ENCODE results near the gene SUFU. TPM values are rescaled to one million over a fixed set of nuclear protein-coding genes. Genes with fewer than 3 reads are reported as not detected.

The SUFU gene
- total RNA-seq, 1 donor from 2014 or later = 8.9 TPM

DNA sequence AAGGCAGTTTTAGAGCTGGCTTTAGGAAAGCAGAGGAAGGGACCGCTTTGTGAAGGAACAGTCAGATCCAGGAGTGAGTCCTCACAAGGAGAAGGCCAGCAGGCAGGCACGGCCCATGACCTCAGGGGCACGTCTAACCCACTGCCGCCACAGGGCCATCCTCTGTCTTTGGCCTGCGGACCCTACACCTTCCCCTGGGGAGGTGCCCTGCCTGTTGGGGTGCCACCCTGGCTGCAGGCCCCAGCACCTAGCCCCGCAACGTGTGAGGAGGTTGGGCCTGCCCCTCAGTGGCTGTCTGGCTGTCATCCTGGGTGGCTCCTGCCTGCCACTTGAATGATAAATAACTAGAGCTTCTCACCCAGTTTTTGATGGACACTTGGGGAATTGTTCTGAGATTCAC lies 109.5 kb downstream of the SUFU start:
- H3K27me3 ChIP-seq (ENCODE audit: control insufficient read depth, insufficient read depth, low read length) = no peaks in the 10 kb centered on the region
- no peak for TF ChIP-seq CTCF (IDR thresholded peaks at IDR 0.05; ENCODE audit: insufficient read depth, low read length, poor library complexity, severe bottlenecking)
- no peaks in the 10 kb centered on the region for H3K36me3 ChIP-seq (ENCODE audit: control insufficient read depth, insufficient read depth, low read length)
- DNase-seq (ENCODE audit: low read depth) = no peak
- no peak overlapping the region for H3K4me3 ChIP-seq (ENCODE audit: low read depth, low read length)

DNA sequence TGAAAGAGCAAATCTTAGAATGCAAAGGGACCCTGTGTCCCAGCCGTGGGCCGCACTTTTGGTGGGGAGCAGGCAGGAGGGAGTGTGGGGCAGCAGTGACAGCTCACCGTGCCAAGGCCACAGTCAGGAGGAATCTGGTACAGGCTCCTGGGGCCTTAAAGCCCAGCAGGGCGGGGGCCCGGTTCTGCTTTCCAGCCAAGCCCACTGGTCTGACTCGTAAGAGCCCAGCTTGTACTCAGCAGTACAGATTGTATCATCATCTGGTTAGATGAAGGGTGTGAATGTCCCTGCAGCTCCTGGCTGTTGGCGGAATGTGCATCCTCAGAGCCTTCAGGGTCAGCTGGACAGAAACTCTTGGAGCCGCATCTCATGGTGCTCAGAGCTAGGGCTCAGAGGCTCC lies 110.0 kb downstream of the SUFU start:
- Histone ChIP-seq H3K36me3 (ENCODE audit: control insufficient read depth, insufficient read depth, low read length) (no peaks in the 10 kb centered on the region), H3K27me3 (ENCODE audit: control insufficient read depth, insufficient read depth, low read length) (no peaks in the 10 kb centered on the region), H3K4me3 (ENCODE audit: low read depth, low read length) (no peak overlapping the region)
- no peak for DNase-seq (ENCODE audit: low read depth)
- no peak for TF ChIP-seq CTCF (IDR thresholded peaks at IDR 0.05; ENCODE audit: insufficient read depth, low read length, poor library complexity, severe bottlenecking)

DNA sequence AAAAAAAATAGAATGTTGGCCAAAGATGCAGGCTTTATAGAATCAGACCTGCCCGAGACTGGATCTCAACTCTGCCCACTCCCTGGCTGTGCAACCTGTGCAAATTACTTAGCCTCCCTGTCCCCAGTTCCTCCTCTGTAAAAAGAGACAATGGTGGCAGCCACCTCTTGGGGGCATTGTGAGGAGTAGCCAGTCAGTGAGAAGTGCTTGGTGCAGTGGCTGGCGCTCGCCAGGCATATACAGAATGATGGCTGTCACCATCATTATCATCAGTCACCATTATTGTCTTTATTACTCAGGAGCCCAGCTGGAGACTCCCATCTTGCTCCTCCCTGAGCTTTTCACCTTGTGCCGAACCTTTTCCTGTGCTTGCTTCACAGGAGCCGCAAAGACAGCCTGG lies 111.1 kb downstream of the SUFU start:
- no peaks in the 10 kb centered on the region for H3K27me3 ChIP-seq (ENCODE audit: control insufficient read depth, insufficient read depth, low read length)

GRCh38 chr10:102615361-102615760 lies 111.6 kb downstream of the SUFU start:
- peak; percentile 48 for TF ChIP-seq CTCF (IDR thresholded peaks at IDR 0.05; ENCODE audit: insufficient read depth, low read length, poor library complexity, severe bottlenecking)
- DNase-seq (ENCODE audit: low read depth) = no peak
- no peaks in the 10 kb centered on the region for H3K27me3 ChIP-seq (ENCODE audit: control insufficient read depth, insufficient read depth, low read length)
- H3K36me3 ChIP-seq (ENCODE audit: control insufficient read depth, insufficient read depth, low read length) = no peaks in the 10 kb centered on the region
- H3K4me3 ChIP-seq (ENCODE audit: low read depth, low read length) = no peak overlapping the region

More for the DNA sequence above, 111.1 kb downstream of the SUFU start:
- no peak for DNase-seq (ENCODE audit: low read depth)
- no peaks in the 10 kb centered on the region for H3K36me3 ChIP-seq (ENCODE audit: control insufficient read depth, insufficient read depth, low read length)
- H3K4me3 ChIP-seq (ENCODE audit: low read depth, low read length) = no peak overlapping the region
- no peak for TF ChIP-seq CTCF (IDR thresholded peaks at IDR 0.05; ENCODE audit: insufficient read depth, low read length, poor library complexity, severe bottlenecking)

- Histone ChIP-seq H3K36me3 (ENCODE audit: control insufficient read depth, insufficient read depth, low read length) (no peaks in the 10 kb centered on the region), H3K27me3 (ENCODE audit: control insufficient read depth, insufficient read depth, low read length) (no peaks in the 10 kb centered on the region), H3K4me3 (ENCODE audit: low read depth, low read length) (no peak overlapping the region)
- no peak for TF ChIP-seq CTCF (IDR thresholded peaks at IDR 0.05; ENCODE audit: insufficient read depth, low read length, poor library complexity, severe bottlenecking)
- no peak for DNase-seq (ENCODE audit: low read depth)
Measured at GRCh38 chr10:102616066-102616770, 112.4 kb downstream of the SUFU start.

GRCh38 chr10:102617041-102617440 lies 113.3 kb downstream of the SUFU start:
- no peak for TF ChIP-seq CTCF (IDR thresholded peaks at IDR 0.05; ENCODE audit: insufficient read depth, low read length, poor library complexity, severe bottlenecking)
- Histone ChIP-seq H3K36me3 (ENCODE audit: control insufficient read depth, insufficient read depth, low read length) (no peaks in the 10 kb centered on the region), H3K4me3 (ENCODE audit: low read depth, low read length) (no peak overlapping the region), H3K27me3 (ENCODE audit: control insufficient read depth, insufficient read depth, low read length) (no peaks in the 10 kb centered on the region)
- no peak for DNase-seq (ENCODE audit: low read depth)

All from kidney epithelial cell (primary cell).